Activated T-helper 1 cell treated with anti-CD3 and anti-CD28 coated beads, Interleukin-2, amount 50 U/mL, for 16 hours (primary cell): ENCODE data around the gene TYW1.
"Not testable (repeated sequence)": the region's sequence is repeated elsewhere in the genome, so short reads cannot be mapped to it uniquely, and the experiment has no call there.

Source experiments
- DNase-seq, 2 donors: peaks; one replicate each; pipeline ENCODE4 v3.0.0-alpha.2; 2020; ENCODE audit warnings: low read depth in 1 of 2, low spot score in 1 of 2

Gene TYW1

DNA sequence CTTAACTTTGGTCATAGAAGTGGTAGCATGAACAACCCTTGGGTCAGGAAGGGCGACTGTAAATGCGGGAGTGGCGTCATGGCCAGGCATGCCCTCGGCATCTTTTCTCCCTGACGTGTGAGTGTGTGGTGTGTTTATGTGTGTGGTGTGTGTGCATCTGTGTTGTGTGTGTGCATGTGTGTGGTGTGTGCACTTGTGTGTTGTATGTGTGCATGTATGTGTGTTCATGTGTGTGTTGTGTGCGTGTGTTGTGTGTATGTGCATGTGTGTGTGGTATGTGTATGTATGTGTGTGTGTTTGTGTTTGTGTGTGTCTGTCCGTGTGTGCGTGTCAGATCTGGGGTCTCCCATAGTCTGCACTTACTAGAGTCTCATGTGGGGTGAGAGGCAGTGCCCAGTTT, 192.5 kb downstream of the TYW1 start:
- not testable (repeated sequence) for DNase-seq

DNA sequence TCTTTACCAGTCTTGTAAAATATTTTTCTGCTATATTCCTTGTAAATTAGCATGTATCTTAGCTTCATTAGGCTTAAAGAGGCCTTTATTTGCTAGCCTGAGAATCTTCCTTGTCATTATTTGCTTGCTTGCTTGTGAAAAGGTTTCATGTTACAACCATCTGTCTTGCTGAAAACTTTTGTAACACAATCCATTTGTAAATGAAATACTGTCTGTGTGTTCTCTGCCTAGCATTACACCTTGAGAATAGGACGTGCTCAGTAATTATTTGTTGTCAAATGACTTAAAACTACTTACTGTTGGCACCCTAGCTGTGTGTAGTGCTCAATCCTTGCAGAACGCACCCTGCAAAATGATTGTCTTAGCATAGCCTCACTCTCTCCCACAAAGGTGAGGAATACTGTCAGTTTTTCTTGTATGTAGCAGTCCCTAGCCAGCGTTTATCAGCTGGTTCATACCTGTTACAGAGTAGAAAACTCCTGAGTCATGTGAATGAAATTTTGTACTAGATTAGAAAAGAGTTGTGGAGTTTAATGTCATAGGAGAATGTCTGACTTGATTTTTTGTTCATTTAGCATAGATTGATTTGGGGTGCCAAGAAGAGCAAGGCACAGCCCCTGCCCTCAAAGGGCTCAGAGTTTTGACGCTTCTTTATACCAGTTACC, 193.3 kb downstream of the TYW1 start:
- DNase-seq: not testable (repeated sequence)

- not testable (repeated sequence) for DNase-seq
These were observed 194.5 kb downstream of the TYW1 start for GRCh38 chr7:67191002-67191720.

- DNase-seq: not testable (repeated sequence)
These were observed 195.6 kb downstream of the TYW1 start for GRCh38 chr7:67192123-67192702.

DNA sequence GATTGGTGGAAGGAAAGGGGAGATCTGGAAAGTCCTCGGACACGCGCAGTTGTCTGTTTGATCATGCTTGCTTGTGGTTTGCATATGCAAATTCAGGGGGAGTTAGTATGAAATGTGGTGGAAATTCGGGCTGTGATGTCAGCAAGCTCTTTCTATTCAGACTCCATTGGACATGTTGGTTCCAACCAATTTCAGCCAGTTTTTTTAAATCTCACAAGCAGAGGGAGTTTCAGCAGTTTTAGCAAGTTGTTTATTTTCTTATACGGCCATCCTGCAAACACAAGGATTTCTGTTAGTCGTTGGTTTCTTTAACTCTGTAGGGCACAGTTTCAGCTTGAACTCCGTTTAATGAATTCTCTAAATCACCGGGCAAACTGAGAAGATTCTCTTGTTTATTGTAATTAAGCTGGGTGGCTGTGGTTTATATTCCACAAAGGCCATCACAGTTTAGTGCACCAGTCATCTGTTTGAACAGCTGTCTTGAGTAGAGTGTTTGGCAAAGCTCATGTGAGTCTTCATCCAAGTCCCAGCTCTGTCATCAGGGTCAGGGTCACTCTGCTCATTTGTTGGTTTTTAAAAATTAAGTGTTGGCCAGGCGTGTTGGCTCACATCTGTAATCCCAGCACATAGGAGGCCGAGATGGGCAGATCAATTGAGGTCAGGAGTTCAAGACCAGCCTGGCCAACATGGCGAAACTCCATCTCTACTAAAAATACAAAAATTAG, 196.4 kb downstream of the TYW1 start:
- DNase-seq: not testable (repeated sequence)

DNA sequence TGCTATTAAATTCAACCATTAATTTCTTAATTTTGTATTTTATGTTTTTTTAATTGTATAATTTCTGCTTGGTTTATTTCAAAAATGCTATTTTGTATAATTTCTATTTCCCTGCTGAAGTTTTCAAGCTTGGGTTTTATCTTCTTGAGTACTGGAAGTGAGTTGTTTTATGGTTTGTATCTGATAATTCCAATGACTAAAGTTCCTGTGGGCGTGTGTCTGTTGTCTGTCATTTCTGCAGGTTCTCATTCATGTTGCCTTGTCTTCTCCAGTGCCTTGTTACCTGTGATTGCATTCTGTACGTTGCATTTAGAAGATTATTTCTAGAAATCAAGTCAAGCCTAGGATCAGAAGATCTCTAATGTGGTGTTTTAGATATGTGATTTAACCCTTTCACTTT, 199.5 kb downstream of the TYW1 start:
- DNase-seq: not testable (repeated sequence)

GRCh38 chr7:67198865-67199526, 202.4 kb downstream of the TYW1 start:
- DNase-seq: not testable (repeated sequence)

DNA sequence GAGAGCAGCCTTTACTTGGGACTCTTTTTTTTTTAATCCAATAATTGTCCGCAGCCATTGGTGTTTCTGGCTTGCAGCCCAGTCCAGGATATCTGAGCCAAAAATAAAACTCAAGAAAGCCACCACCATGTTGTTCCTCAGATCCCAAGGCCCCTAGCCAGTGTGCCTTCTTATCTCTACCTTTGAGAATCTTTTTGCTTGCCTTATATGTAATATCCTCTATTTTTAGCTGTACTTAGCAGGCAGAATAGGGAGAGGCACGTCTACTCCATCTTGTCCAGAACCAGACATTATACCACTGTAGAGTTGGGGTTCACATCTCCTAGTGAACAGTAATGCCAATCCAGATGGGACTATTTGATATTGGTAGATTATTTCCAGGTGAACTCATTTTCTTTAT, 209.1 kb downstream of the TYW1 start:
- not testable (repeated sequence) for DNase-seq

- DNase-seq: no peak
These were observed 209.8 kb downstream of the TYW1 start for GRCh38 chr7:67206452-67206851.

- DNase-seq: not testable (repeated sequence)
These were observed 212.0 kb downstream of the TYW1 start for GRCh38 chr7:67208656-67209055.

DNA sequence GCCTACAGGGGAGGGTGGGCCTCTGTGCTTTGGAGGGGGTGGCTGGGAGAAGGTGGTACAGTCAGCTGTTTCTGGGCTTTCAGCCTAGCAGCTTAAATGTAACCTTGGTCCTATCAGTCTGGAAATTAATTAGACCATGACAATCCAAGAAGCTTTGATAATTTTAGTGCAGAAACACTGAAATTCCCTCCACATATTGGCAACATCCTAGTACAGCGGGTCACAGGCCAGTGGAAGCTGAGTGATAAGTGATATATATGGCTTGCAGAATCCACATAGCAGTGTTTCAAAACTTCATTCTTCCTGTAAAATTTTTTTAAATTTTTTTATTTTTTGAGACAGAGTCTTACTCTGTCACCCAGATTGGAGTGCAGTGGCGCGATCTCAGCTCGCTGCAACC, 212.6 kb downstream of the TYW1 start:
- DNase-seq: no peak

GRCh38 chr7:67210567-67210966, 213.9 kb downstream of the TYW1 start:
- no peak for DNase-seq

DNA sequence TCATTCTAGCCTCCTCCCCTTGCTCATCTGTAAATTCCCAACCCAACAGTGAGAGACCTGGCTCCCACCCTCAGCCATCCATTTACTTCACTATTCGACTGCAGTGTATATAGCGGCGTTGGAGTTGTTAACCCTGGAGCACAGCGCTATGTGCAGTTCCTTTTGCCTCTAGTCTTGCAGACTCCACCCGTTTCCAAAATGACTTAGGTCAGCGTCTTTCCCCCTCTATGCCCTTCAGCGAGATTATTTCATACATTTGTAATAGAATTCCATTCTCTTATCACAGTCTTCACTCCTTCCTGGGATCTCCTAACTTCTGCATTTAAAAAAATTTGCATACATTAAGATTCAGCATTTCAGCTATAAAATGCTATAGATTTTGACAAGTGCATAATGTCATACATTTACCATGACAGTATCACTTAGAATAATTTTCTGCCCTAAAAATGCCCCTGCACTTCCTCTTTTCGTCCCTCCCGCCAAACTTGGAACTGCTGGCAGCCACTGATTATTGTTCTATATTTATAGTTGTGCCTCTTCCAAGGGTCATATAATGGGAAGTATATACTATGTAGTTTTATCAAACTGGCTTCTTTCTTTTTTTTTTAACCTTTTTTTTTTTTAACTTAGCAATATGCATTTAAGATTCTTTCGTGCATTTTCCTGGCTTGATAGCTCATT, 215.2 kb downstream of the TYW1 start:
- not testable (repeated sequence) for DNase-seq

DNA sequence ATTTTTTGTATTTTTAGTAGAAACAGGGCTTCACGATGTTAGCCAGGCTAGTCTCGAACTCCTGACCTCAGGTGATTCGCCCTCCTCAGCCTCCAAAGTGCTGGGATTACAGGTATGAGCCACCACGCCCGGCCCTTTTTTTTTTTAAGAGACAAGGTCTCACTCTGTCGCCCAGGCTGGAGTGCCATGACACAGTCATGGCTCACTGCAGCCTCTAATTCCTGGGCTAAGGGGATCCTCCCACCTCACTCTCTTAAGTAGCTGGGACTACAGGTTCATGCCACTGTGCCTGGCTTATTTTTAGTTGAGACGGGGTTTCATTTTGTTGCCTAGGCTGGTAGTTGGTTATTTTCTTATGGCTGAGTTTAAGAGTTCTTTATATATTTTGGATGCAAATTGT, 216.4 kb downstream of the TYW1 start:
- not testable (repeated sequence) for DNase-seq

GRCh38 chr7:67223551-67223950, 226.9 kb downstream of the TYW1 start:
- not testable (repeated sequence) for DNase-seq

DNA sequence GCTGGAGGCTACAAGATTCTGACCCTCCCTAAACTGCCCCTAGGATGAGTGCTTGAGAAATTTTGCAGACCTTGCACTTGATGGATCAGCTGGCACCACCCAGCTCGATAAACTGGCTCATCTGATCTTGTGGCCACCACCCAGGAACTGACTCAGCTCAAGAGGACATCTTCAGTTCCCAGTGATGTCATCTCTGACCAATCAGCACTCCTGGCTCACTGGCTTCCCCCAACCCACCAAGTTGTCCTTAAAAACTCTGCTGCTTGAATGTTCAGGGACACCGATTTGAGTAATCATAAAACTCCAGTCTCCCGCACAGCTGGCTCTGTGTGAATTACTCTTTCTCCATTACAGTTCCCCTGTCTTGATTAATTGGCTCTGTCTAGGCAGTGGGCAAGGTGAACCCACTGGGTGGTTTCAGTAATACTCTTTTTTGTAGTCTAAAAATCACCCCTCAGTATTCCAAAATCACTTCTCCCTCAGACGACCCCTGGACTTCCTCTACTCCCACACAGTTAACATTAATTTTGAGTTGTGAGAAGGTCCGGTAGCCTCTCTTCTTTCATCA, 229.8 kb downstream of the TYW1 start:
- not testable (repeated sequence) for DNase-seq

- not testable (repeated sequence) for DNase-seq
These were observed 230.3 kb downstream of the TYW1 start for GRCh38 chr7:67226967-67227366.

DNA sequence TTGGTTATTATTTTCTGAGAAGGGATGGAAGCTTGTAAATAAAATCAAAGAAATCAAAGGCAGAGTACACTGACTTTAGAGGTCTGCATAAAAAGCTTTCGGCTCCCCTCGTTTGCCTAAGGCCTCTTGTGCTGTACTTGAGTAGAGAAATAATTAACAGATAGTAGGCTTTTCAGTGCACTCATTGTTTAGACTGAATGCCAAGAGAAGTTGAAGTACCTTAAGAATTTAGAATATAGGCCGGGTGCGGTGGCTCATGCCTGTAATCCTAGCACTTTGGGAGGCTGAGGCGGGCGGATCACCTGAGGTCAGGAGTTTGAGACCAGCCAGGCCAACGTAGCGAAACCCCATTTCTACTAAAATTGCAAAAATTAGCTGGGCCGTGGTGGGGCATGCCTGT, 232.4 kb downstream of the TYW1 start:
- DNase-seq: not testable (repeated sequence)

- DNase-seq: not testable (repeated sequence)
These were observed 233.4 kb downstream of the TYW1 start for GRCh38 chr7:67230029-67230428.

GRCh38 chr7:67233506-67233905, 236.9 kb downstream of the TYW1 start:
- not testable (repeated sequence) for DNase-seq
